LNCAP (cell line): ENCODE measurements around the gene EFNA5.

ENCODE experiments used
- TF ChIP-seq, protein P1 (sequence below): fragments of 450-650 bp; IDR thresholded peaks from 2 replicates; pipeline ENCODE4 v1.5.1; 2017; ENCODE audit warnings: mild to moderate bottlenecking

EFNA5 gene

DNA sequence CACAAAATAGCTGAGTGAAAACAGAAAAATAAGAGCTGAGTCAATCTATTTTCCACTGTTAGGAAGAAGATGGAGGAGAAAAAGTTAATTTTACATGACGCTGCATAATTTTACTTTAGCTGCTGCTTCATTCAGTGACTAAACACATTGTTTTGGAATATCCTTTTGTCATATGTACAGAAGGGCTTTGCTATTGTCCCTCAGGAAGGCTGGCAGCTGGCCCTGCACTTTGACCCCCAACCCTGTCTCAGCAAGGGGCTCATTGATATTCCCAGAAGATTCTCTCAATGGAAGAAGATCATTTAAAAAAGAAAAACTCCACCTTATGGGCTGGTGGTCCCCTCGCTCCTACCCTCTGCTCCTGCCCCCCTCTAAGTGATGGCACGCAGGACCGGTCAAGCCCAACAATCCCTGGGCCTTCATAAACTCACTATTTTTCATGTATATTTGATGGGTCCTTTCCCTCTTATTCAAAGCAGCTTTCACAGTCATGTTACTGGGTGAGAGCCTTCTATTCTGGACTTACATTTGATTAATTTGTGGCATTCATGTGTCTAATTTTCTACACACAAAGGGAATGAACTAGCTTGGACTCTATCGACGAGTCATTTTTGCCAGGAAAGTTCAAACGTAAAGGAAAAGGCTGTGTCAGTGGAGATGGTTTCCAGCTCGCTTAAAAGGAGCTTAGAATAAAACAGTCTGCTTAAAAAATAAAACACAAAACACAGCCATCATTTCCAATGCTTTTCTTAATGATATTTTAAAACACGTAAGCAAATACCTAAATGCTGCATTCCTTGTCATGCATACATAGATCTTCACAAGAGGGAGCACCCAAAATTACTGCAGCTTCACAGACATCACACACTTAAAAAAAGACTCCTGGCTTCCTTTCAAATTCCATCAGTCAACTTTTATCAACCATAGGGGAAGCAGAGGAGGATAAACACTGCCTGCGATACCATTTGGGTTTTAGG lies 104.7 kb downstream of the EFNA5 start:
- TF ChIP-seq, protein P1, sequence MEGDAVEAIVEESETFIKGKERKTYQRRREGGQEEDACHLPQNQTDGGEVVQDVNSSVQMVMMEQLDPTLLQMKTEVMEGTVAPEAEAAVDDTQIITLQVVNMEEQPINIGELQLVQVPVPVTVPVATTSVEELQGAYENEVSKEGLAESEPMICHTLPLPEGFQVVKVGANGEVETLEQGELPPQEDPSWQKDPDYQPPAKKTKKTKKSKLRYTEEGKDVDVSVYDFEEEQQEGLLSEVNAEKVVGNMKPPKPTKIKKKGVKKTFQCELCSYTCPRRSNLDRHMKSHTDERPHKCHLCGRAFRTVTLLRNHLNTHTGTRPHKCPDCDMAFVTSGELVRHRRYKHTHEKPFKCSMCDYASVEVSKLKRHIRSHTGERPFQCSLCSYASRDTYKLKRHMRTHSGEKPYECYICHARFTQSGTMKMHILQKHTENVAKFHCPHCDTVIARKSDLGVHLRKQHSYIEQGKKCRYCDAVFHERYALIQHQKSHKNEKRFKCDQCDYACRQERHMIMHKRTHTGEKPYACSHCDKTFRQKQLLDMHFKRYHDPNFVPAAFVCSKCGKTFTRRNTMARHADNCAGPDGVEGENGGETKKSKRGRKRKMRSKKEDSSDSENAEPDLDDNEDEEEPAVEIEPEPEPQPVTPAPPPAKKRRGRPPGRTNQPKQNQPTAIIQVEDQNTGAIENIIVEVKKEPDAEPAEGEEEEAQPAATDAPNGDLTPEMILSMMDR = no peak

DNA sequence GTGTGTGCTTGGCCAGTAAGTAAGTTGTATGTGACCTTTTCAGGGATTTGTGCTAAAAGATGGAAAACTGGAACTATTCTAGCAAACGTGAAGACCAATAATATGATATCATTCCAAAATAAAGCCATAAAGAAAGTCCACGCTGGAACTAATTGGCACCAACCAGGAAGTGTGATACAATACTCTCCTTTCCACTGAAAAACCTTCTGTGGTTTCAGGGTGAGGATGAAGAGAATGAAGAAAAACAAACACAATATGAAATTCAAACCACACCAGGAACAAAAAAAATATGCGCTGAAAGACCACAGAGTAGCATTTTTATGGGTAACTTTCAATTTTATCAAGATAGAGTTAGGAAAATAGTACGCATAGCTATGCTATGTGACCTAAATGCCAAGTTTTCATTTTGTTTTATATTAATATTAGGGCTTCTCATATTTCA lies 105.8 kb downstream of the EFNA5 start:
- TF ChIP-seq, protein P1 = no peak

GRCh38 chr5:107563959-107564544 lies 106.7 kb downstream of the EFNA5 start:
- TF ChIP-seq, protein P1 = no peak

- TF ChIP-seq, protein P1 = no peak
Measured at GRCh38 chr5:107560377-107560776, 110.4 kb downstream of the EFNA5 start.

- TF ChIP-seq, protein P1 = no peak
Measured at GRCh38 chr5:107558823-107559375, 111.8 kb downstream of the EFNA5 start.

DNA sequence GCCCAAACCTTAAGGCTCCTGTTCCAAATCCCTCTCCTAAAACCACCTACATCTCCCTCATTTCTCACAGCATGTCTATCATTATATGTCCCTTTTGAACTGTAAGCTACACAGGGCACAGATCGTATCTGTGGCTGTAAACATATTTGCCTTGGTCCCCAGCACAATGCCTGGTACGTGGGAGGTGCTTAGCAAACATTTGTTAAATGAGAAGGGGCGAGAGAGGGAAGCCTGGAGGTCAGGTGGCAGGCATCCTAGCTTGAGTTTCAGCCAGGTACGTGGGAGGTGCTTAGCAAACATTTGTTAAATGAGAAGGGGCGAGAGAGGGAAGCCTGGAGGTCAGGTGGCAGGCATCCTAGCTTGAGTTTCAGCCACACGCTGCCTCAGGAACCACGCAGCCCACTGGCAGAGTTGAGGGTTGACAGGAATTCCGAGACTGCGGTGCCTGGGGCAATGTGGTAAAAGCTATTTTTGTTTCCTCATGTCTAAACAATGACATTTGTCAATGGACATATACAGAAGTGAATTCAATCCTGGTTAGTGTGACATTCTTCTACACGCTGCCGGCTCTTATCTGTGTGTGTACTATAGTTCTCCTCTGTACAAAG lies 113.6 kb downstream of the EFNA5 start:
- TF ChIP-seq, protein P1 = no peak

- TF ChIP-seq, protein P1 = no peak
Measured at GRCh38 chr5:107556575-107556974, 114.2 kb downstream of the EFNA5 start.
